ENCODE data around the gene REG1B. TPM values are rescaled to one million over a fixed set of nuclear protein-coding genes. Genes with fewer than 3 reads are reported as not detected.

Gene REG1B, protein sequence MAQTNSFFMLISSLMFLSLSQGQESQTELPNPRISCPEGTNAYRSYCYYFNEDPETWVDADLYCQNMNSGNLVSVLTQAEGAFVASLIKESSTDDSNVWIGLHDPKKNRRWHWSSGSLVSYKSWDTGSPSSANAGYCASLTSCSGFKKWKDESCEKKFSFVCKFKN
- not detected in 2 replicates for total RNA-seq

DNA sequence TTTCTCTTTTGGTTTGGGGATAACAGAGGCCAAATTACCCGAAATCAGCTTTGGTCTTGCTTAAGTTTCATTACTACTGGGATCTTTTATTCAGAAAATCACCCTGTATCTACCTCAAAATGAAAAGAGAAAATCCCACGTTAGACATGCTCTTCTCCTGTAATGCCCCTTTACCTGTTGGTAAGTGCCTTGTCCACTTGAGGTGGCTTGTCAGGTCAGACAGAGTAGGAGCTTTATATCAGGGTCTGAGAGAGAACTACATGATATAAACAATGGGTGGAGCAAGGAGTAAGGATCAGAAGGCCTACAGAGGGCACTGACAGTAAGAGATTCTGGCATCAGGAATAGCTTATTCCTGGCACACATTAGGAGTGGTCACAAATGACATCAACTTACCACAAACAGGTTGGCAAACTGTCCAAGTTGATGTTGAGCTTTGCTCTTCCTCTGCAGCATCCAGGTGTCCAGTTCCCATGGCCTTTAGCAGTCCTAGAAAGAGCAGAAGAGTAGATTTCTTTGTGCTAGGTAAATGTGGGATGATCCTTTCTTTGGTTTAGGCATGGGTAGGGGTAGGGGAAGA, at the start of gene REG1B:
REG1B (minus strand) TSS at position 209 of the 580 bp plus-strand sequence. CDS start 381 bp downstream, outside the sequence.

DNA sequence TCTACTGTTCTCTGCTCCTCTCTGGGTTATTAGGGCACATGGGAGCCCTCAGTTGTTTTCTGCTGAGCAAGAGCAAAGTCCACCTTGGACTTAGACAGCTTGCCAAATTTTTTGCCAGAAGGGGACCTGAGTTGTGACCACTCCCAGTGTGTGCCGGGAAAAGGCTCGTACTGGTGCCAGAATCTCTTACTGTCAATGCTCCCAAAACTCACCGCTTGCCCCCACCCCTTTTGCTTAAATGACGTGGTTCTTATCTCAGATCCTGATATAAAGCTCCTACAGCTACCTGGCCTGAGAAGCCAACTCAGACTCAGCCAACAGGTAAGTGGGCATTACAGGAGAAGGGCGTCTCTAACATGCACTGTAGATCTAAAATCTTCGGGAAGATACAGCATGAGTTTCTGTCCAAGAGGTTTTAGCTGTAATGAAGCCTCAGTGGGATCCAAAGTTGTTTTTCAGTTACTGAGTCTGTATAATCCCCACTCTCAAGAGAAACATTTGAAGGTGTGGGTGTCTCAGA, 32.5 kb upstream of the REG1B start, which contains the start of gene REG1A:
REG1A (plus strand) TSS at position 295 of the 520 bp plus-strand sequence. CDS start 374 bp downstream, outside the sequence.

Other genes starting within 250 kb of the REG1B start
- not detected in 2 replicates for gene REG3G, start 62.3 kb downstream of the REG1B start, total RNA-seq
- not detected in 2 replicates for gene REG1A, start 32.5 kb upstream of the REG1B start, total RNA-seq
- not detected in 2 replicates for gene REG3A, start 71.8 kb upstream of the REG1B start, total RNA-seq